ENCODE measurements around the gene HSD11B2.
A peak's percentile ranks its signal among the peaks of the same experiment; 100 is the strongest.

HSD11B2 gene

GRCh38 chr16:67483731-67484525, 53.0 kb downstream of the HSD11B2 start:
- intact Hi-C loops (cut with DNase I) = no loop called here
- DNase-seq = peak in 4 of 42 donors; percentile 19 to 40 (median 23)

- intact Hi-C loops (cut with DNase I) = no loop called here
- DNase-seq = peak in 1 of 42 donors; percentile 26
Measured at GRCh38 chr16:67486805-67487204, 55.9 kb downstream of the HSD11B2 start.

Measured in head of caudate nucleus (tissue), 42 donors.